Stomach (tissue), 9 donors: Measurements from ENCODE around the gene AMOTL2. TPM values are rescaled to one million over a fixed set of nuclear protein-coding genes. Genes with fewer than 3 reads are reported as not detected.

ENCODE experiments used
- DNase-seq, 2 donors: peaks; one replicate each; pipeline versions ENCODE4 v3.0.0 to v3.0.0-alpha.2; 2013 to 2019
- H3K27ac ChIP-seq, 5 donors: fragments of 200-600 bp in 4 of 5; sonication (generic) in 4 of 5; one replicate each; pipeline ENCODE4 v1.5.1; 2013 to 2019; ENCODE audit warnings: mild to moderate bottlenecking in 1 of 5, moderate library complexity in 1 of 5
- H3K27me3 ChIP-seq, 3 donors: fragments of 200-600 bp; sonication (generic); one replicate each; pipeline ENCODE4 v1.5.1; 2017 to 2019; ENCODE audit warnings: mixed run types in 1 of 3
- H3K36me3 ChIP-seq, 4 donors: fragments of 200-600 bp; sonication (generic); 1 replicate in 3 of 4; 2 replicates in 1 of 4; pipeline ENCODE4 v1.5.1; 2016 to 2019
- H3K4me1 ChIP-seq, 4 donors: fragments of 200-600 bp; sonication (generic); one replicate each; pipeline ENCODE4 v1.5.1; 2016 to 2019
- H3K4me3 ChIP-seq, 4 donors: fragments of 200-600 bp; sonication (generic) in 3 of 4; one replicate each; pipeline ENCODE4 v1.5.1; 2016 to 2019; ENCODE audit warnings: mild to moderate bottlenecking in 1 of 4
- H3K9me3 ChIP-seq, 4 donors: fragments of 200-600 bp; sonication (generic); one replicate each; pipeline ENCODE4 v1.5.1; 2016 to 2019
- EP300 ChIP-seq: sonication (generic); formaldehyde crosslinking; IDR thresholded peaks from one replicate; pipeline ENCODE4 v1.6.1; 2017; ENCODE audit warnings: antibody characterized with exemption
- POLR2A ChIP-seq, 4 donors: fragments of 450-650 bp; IDR thresholded peaks; one replicate each; pipeline ENCODE4 v1.6.1; 2016; ENCODE audit warnings: antibody characterized with exemption in 4 of 4, control low read depth in 2 of 4, mild to moderate bottlenecking in 1 of 4, moderate library complexity in 1 of 4
- POLR2AphosphoS5 ChIP-seq, 3 donors: sonication (generic); formaldehyde crosslinking; IDR thresholded peaks; one replicate each; pipeline ENCODE4 v1.6.1; 2016; ENCODE audit warnings: antibody characterized with exemption in 3 of 3
- WGBS, 5 donors: extraction: QIAGEN DNeasy Blood & Tissue Kit in 3 of 5; methylation state at CpG; one replicate each; pipeline versions ENCODE4 v1.1.5 to v1.1.7; 2013 to 2018; 5-methylcytosine and 5-hydroxymethylcytosine counted together
- intact Hi-C: fragments of 100-400 bp; cut with DNase I; formaldehyde crosslinking; loops from one replicate; pipeline ENCODE4 v1.15.1; 2023; ENCODE audit warnings: low total_unique reads
- polyA plus RNA-seq, 3 donors: library from polyadenylated mRNA; stranded (reverse); fragments of 200-250 nt; gene quantifications; one replicate each; pipeline ENCODE4 v1.2.3, GENCODE V29; 2013
- total RNA-seq, 5 donors: library from RNA; depleted of rRNA; stranded (reverse); fragments of >200 nt; gene quantifications; one replicate each; pipeline versions ENCODE4 v1.1.0 to v1.2.3, GENCODE V29; 2014 to 2016
- TF ChIP-seq, protein P1 (sequence below), 7 experiments: fragments of 450-650 bp in 4 of 7; fragments of 200-600 bp in 3 of 7; sonication (generic) in 3 of 7; IDR thresholded peaks; one replicate each; pipeline ENCODE4 v1.5.1; 2016 to 2019; ENCODE audit warnings: antibody characterized with exemption in 7 of 7, control low read depth in 2 of 7, mild to moderate bottlenecking in 1 of 7
- donor health status: healthy with polysubstance abuse.
- donor health status: Bipolar disorder and iron deficiency.
- donor health status: healthy.

The AMOTL2 gene
- total and polyA plus RNA-seq, 8 donors: 10.6 to 782 (median 37.0) TPM

GRCh38 chr3:134370611-134371531, 3.4 kb downstream of the AMOTL2 start:
- H3K4me3 ChIP-seq: peak overlapping the region in 3 of 4 donors; percentile 57 to 62 (median 60)
- TF ChIP-seq POLR2AphosphoS5 (IDR thresholded peaks at IDR 0.05): no peak
- TF ChIP-seq, protein P1, sequence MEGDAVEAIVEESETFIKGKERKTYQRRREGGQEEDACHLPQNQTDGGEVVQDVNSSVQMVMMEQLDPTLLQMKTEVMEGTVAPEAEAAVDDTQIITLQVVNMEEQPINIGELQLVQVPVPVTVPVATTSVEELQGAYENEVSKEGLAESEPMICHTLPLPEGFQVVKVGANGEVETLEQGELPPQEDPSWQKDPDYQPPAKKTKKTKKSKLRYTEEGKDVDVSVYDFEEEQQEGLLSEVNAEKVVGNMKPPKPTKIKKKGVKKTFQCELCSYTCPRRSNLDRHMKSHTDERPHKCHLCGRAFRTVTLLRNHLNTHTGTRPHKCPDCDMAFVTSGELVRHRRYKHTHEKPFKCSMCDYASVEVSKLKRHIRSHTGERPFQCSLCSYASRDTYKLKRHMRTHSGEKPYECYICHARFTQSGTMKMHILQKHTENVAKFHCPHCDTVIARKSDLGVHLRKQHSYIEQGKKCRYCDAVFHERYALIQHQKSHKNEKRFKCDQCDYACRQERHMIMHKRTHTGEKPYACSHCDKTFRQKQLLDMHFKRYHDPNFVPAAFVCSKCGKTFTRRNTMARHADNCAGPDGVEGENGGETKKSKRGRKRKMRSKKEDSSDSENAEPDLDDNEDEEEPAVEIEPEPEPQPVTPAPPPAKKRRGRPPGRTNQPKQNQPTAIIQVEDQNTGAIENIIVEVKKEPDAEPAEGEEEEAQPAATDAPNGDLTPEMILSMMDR (IDR thresholded peaks at IDR 0.05): no peak
- no peak for TF ChIP-seq EP300
- no peak for TF ChIP-seq POLR2A (IDR thresholded peaks at IDR 0.05)
- WGBS, 5 donors: 62 to 78% (median 69%) methylated on average over 26 to 34 of the region's 34 CpGs
- H3K36me3 ChIP-seq: peaks cover 46 to 57% (median 56%) of the 10 kb centered on the region in 4 donors
- H3K4me1 ChIP-seq: peaks cover 79 to 89% (median 86%) of the 10 kb centered on the region in 4 donors
- DNase-seq: no peak
- H3K27ac ChIP-seq: peak overlapping the region; percentile 38 to 100 (median 98)
- peaks cover 0 to 27% (median 0%) of the 10 kb centered on the region in 3 donors for H3K27me3 ChIP-seq
- intact Hi-C loops: loop anchor here (10.0 kb wide), 1 partner anchor 104 kb away; no protein-coding TSS in a partner anchor
- H3K9me3 ChIP-seq: no peaks in the 10 kb centered on the region

DNA sequence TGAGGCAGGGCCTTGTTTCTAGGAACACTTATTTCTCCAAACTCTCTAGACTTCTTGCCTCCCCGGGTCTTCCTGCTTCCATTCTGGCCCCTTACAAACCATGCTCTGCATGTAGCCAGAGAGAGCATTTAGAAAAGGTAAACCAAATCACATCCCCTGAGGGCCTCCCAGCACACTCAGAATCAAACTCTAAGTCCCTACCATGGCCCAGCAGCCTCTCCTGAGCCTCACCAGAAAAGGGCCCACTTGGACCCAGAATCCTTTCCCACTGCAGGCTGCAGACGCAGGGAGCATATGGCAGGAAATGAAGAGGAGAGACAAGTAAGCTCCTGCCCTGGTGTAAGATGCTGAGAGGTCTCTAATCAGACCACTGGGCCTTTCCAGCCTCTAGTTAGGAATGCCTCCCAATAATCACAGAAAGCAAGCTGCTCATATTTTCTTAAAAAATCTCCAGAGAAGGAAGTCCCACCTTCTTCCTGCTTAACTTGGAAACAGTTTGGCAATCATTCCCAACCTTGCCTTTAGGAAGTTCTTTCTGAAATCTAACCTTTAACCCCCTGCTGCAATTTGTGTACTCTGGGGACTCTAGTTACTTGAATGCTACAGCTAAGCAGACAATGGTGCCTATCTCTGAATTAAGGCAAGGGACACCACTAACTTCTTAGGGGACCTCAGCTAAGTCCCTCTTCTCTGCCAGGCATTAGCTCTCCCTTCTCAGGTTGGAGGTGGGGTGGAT, 4.2 kb downstream of the AMOTL2 start:
- intact Hi-C loops: loop anchor here (10.0 kb wide), 1 partner anchor 105 kb away; no protein-coding TSS in a partner anchor
- Histone ChIP-seq H3K27ac (peak overlapping the region; percentile 38 to 100 (median 98)), H3K27me3 (peaks cover 0 to 19% (median 0%) of the 10 kb centered on the region in 3 donors), H3K9me3 (no peaks in the 10 kb centered on the region), H3K4me3 (peak overlapping the region in 3 of 4 donors; percentile 3 to 60 (median 57)), H3K4me1 (peaks cover 79 to 89% (median 86%) of the 10 kb centered on the region in 4 donors), H3K36me3 (peaks cover 54 to 66% (median 65%) of the 10 kb centered on the region in 4 donors)
- no peak for DNase-seq
- 76 to 83% (median 79%) methylated on average over 2 of the region's 2 CpGs for WGBS, 5 donors
- TF ChIP-seq, protein P1 (IDR thresholded peaks at IDR 0.05): no peak
- TF ChIP-seq POLR2AphosphoS5 (IDR thresholded peaks at IDR 0.05): no peak
- no peak for TF ChIP-seq EP300
- no peak for TF ChIP-seq POLR2A (IDR thresholded peaks at IDR 0.05)

DNA sequence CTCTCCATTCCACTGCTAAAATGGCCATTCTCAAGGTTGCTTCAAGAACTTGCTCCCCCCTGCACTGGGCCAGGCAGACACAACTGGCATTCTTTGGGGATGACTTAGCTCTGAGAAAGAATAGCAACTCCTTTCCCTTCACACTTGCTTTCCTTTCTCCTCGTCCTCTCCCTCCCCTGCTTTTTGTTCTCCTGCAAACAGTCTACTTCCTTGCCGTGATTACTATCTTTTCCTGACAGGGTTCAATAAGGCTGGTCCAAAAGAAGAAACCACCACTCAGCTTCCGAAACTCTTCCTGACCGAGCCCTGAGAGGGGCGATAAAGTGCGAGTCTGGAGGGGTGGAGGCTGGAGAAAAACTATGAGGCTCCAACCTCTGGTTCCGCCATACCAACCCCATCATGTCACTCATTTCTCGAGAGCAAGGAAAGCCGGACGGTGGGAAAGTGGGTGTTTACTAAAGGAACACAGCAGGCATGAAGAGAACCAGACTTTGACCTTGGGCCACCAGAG, 5.0 kb downstream of the AMOTL2 start:
- H3K4me1 ChIP-seq: peaks cover 82 to 93% (median 87%) of the 10 kb centered on the region in 4 donors
- no peaks in the 10 kb centered on the region for H3K9me3 ChIP-seq
- H3K27me3 ChIP-seq: peaks cover 0 to 12% (median 0%) of the 10 kb centered on the region in 3 donors
- peak overlapping the region in 4 of 5 donors; percentile 96 to 100 (median 98) for H3K27ac ChIP-seq
- H3K36me3 ChIP-seq: peaks cover 54 to 69% (median 67%) of the 10 kb centered on the region in 4 donors
- TF ChIP-seq POLR2AphosphoS5 (IDR thresholded peaks at IDR 0.05) (no peak), EP300 (no peak), POLR2A (IDR thresholded peaks at IDR 0.05) (no peak)
- TF ChIP-seq, protein P1 (IDR thresholded peaks at IDR 0.05): no peak
- intact Hi-C loops: no loop called here
- no peak overlapping the region for H3K4me3 ChIP-seq
- WGBS, 5 donors: 54 to 71% (median 59%) methylated on average over 10 of the region's 10 CpGs
- DNase-seq: no peak

DNA sequence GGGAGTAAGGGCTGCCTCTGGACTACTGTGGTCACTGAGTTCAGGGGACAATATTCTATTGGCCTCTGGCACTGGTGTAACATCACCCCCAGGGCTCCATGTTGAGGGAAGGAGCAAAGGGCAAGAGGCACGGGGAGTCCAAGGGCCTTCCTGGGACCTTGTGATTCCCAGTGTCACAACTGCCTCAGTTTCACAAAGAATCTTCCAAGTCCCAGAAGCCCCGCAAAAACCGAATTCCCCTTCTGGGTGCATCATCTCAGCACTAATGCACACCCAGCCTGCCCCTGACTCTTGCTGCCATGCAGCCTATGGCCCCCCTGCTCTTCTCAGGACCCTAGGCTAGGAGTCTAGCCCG, 5.5 kb downstream of the AMOTL2 start:
- 81 to 90% (median 86%) methylated on average over 2 to 4 of the region's 4 CpGs for WGBS, 5 donors
- intact Hi-C loops: no loop called here

More for the DNA sequence above, 5.5 kb downstream of the AMOTL2 start:
- Histone ChIP-seq H3K27me3 (peaks cover 0 to 6% (median 0%) of the 10 kb centered on the region in 3 donors), H3K4me1 (peaks cover 87 to 99% (median 90%) of the 10 kb centered on the region in 4 donors), H3K9me3 (no peaks in the 10 kb centered on the region), H3K4me3 (no peak overlapping the region), H3K36me3 (peaks cover 54 to 69% (median 67%) of the 10 kb centered on the region in 4 donors), H3K27ac (peak overlapping the region in 4 of 5 donors; percentile 96 to 100 (median 98))
- no peak for DNase-seq
- no peak for TF ChIP-seq POLR2A (IDR thresholded peaks at IDR 0.05)
- TF ChIP-seq, protein P1 (IDR thresholded peaks at IDR 0.05): no peak
- TF ChIP-seq EP300: no peak
- TF ChIP-seq POLR2AphosphoS5 (IDR thresholded peaks at IDR 0.05): no peak
